HG02678 (cell line): Measurements from ENCODE around the gene GEMIN8.

ENCODE experiments used
- ATAC-seq: cut with Tn5 transposase; IDR thresholded peaks from one replicate; pipeline ENCODE4 v1.9.1; 2021; ENCODE audit warnings: mild to moderate bottlenecking, moderate library complexity; ENCODE audit not compliant: unreplicated experiment

Gene GEMIN8, protein sequence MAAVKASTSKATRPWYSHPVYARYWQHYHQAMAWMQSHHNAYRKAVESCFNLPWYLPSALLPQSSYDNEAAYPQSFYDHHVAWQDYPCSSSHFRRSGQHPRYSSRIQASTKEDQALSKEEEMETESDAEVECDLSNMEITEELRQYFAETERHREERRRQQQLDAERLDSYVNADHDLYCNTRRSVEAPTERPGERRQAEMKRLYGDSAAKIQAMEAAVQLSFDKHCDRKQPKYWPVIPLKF

DNA sequence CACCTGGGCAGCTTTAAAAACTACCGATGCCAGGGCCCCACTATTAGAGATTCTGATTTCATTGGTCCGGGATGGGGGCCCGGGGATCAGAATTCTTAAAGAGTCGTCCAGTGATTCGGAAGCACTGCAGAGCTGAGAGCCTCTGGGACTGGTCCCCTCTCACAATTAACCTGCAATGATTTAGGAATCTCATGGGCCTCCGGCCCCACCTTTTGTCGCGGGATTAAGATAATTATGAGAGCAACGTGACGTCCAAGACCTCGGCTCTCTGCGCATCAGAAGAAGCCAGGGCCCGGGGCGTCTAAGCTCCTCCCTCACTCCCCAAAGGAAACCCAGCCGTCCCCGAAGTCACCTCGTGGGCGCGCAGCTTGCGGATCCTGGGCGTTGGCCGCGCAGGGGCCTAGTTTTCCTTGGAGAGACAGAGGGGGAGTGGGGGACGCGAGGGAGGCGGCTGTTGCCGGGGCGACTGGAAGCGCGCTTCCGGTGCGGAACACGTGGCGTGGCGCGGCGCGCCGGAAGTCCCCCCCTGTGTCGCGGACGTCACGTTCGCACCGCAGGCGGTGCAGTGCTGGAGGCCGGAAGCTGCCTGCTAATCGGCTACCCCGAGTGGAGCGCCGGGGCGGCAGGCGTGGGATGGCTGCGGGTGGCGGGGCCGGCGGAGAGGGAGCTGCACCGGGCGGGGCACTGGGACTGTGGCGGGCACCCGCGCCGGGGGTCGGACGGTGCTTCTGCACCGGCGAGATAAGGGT lies at the start of gene GEMIN8:
TSS of gene GEMIN8 (minus strand) at position 468 of the 749 bp plus-strand sequence. CDS start 8,414 bp downstream, outside the sequence.
- peak; percentile 87 for ATAC-seq

- ATAC-seq: no peak
Observed at GRCh38 chrX:14076639-14077038, 46.9 kb upstream of the GEMIN8 start.

- ATAC-seq: no peak
Observed at GRCh38 chrX:14073556-14073955, 43.9 kb upstream of the GEMIN8 start.

DNA sequence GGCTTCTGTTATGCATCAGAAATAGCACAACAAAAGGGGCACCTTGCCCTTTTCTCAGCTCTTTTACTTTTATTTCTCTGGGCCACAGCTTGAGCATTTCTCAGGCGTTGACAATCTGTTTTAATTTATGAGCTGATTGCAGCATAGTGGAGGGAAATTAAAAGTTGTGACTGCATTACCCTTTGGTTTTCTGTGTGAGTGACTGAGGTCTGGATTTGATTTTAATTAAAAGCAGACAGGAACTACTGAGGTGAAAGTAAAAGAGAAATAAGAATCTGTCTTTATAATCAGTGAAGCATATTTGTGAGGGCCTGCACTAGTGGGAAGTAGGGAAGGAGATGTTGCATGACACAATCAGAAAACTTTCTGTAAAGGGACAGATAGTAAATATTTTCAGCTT lies 43.4 kb upstream of the GEMIN8 start:
- ATAC-seq: no peak

DNA sequence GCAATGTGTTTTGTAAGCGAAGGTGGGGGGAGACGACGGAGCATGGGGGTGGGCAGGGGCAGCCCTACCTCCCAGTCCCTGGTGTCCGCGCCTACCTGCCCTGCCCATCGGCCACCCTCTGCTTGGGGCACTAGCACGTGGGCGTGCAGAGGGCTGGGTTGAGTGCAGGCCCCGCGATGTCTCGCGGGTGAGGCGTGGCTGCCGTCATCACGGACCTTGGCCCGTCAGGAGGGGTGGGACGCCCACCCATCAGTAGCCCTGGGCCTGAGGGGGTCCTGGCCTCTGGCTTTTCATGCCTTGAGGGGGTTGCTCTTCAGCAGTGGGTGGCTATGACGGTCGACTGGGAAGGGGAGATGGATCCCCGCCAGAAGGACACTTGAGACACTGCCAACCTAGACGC lies 36.1 kb upstream of the GEMIN8 start:
- ATAC-seq: no peak

DNA sequence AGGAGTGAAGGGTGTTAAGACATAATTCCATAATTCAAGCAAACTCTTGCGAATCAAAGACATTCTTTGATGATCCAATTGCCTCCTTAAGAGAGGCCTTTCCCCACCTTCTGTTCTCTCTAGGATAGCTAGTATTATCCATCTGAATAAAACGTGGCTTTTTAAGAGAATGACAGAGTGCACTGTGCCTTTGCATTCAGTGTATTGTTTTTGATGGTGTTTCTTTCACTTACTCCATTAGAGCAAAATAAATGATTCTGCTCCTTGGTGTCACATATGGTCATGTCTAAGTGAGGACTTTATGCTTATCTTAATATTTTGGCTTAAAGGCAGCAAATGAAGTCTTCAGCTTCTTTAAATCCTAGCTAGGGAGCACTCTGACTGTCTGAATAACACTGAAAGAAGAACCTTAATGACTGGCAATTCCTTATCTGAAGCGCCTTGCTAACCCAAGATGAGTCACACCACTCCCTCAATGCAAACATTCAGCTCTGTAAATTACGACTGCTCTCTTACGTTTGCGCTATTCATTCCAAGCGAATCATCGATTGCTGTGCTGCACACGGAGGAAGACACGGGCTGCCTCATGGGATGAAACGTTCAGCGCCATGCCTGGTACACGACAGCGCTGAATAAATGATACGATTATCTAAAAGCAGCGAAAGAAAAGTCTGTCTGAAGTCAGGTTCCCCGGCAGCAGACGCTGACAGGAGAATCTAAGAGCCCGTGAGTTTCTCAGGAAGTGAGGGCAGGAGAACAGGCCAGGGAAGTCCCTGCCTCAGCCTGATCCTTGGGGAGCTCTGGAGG lies 35.1 kb upstream of the GEMIN8 start:
- no peak for ATAC-seq

- no peak for ATAC-seq
Observed at GRCh38 chrX:14062524-14062923, 32.8 kb upstream of the GEMIN8 start.

DNA sequence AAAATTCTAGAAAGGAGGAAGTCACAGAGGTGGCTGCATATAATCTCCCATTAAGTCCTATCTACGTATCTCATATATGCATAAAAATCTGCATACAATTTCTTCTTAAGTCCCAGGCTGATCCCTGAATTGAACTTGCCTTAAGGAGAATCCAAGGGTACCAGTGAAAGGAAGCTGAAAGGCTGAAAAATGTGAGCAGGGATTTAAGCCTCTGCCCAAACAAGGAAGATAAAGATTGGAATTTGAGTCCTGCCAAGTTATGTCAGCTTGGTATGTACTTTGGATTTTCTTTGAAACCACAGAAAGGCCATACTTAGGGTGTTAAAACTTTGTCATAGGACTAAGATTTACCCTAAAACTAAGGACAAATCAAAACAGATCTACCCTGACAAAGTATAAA lies 26.5 kb upstream of the GEMIN8 start:
- no peak for ATAC-seq

DNA sequence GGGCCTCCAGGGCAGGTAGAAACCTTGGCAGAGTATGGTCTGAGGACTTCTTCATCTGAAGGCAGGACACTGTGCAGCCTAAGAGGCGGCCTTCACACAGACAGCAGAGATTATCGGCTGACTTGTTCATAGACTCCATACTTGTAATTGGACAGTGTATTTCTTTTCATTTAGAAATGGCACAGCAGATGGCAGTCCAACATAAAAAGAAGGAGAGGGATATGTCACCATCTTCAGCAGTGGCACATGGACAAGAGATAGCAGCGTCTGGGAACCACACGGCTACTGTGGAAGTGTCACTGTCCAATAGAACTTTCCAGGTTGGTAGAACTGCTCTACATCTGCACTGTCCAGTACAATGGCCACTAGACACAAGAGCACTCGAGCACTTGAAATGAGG lies 21.7 kb upstream of the GEMIN8 start:
- ATAC-seq: no peak

GRCh38 chrX:14050709-14051108 lies 21.0 kb upstream of the GEMIN8 start:
- no peak for ATAC-seq

GRCh38 chrX:14043209-14043608 lies 13.5 kb upstream of the GEMIN8 start:
- ATAC-seq: no peak

- peak; percentile 68 for ATAC-seq
Observed at GRCh38 chrX:14039344-14039743, 9.7 kb upstream of the GEMIN8 start.

- no peak for ATAC-seq
Observed at GRCh38 chrX:14038375-14039085, 8.8 kb upstream of the GEMIN8 start.

DNA sequence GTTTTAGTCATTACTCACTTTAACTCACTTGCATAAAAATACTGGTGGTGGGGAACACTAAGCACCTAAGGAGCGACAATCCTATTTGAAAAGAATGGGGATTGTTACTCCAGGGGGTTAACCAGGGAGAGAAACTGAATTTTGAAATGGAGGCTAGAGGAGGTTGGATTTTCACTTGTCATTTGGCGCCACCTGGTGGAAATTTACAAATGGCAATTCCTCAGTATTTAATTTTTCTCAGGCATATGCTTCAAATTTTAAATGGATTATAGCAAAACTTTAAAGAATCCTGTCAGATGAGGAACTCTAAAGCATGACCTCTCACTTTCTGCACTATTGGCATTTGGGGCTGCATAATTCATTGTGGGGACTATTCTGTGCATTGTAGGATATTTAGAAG lies 2.7 kb upstream of the GEMIN8 start:
- no peak for ATAC-seq

- peak; percentile 28 for ATAC-seq
Observed at GRCh38 chrX:14030174-14030530, 460 bp upstream of the GEMIN8 start.

GRCh38 chrX:14029039-14029424 lies 660 bp downstream of the GEMIN8 start:
- ATAC-seq: no peak

DNA sequence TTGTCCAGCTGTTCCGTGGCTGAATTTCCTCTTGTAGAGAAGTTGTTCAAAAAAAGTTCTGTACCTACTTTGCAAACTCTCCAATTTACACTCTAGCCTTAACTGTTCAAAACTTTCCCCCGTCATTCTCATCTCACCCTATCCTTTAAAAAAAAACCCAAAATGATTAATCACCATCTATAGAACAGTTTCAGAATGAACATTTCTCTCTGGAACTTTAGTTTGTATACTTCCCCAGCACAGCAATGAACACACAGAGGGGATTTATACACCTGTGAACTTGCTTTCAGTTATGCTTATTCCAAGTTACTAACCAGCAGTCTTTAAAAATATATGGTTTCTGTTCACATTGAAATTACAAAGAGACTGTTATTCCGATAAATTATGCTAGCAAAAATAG lies 1.2 kb downstream of the GEMIN8 start:
- no peak for ATAC-seq

- ATAC-seq: no peak
Observed at GRCh38 chrX:14027511-14028019, 2.1 kb downstream of the GEMIN8 start.

- ATAC-seq: no peak
Observed at GRCh38 chrX:14027036-14027435, 2.7 kb downstream of the GEMIN8 start.

DNA sequence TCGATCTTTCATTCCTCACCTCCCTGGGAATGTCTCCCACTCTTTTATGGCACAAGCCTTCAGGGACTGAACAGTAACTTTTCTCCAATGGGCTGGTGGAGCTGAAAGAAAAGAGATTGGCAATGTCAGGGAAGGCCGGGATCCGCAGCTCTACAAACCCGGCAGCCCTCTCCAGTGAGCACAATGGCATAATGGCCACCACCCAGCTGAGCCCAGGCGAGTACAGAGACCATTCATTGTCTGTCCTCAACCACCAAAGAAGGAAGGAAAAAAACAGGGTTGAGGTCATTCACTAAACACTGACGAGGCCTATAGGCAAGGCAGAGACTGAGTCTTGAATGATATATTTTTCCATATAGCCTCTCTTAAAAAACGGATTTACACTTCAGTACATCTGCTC lies 3.6 kb downstream of the GEMIN8 start:
- ATAC-seq: no peak

DNA sequence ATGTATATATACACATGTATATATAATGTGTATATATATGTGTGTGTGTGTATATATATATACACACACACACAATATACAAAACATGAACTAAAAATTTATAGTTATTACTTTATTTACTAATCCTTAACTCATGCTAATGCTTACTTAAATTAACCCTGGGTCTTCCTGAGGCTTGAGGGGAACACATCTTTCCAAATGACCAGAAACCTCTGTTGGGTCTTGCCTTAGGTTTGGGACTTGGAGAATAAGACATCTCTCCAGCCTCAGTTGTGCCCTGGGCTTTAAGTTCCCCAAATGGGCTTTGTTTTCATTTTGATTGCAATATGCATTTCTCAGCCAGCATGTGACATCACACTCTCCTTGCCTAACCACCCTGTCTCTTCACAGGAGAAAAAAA lies 7.7 kb downstream of the GEMIN8 start:
- no peak for ATAC-seq
